HG03175 (cell line): ENCODE data around the gene SLC26A11.

Experiments
- ATAC-seq: cut with Tn5 transposase; IDR thresholded peaks from one replicate; pipeline ENCODE4 v1.9.1; 2021; ENCODE audit warnings: mild to moderate bottlenecking, moderate library complexity; ENCODE audit not compliant: unreplicated experiment

SLC26A11 gene

DNA sequence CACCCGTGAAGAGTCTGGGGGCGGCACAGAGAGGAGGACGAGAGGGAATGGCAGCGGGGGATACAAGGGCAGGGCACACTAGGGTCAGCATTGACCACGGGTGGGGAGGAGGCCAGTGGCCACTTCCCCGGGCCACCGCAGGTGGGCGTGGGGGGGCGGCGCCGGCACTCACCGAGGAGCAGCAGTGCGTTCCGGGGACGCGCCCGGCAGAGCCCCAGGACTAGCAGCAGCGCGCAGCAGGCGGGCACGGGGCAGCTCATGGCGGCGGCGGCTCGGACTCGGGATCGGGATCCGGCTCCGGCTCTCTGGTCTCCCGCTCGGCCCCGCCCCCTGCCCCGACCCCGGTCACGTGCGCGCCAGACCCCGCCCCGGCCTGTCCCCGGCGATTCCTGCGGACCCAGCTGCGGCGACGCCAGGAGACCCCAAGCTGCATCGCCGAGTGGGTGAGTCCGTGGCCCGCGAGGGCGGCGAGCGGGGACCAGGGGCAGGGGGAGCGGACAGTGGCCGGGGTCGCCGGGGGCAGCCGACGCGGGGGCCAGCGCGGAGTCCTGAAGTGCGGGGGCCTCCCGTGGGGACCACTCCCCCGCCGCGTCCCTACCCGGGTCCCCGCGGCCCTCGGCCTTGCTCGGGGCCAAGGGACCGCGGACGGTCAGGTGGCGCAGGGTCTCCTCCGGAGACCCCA lies at the start of gene SLC26A11, which contains the start of gene SGSH:
TSS of gene SLC26A11 (plus strand) at position 374 of the 682 bp plus-strand sequence. CDS start 1,134 bp downstream, outside the sequence.
TSS of gene SGSH (minus strand) at position 280 of the 682 bp plus-strand sequence. CDS start at position 260, 20 bp downstream.
- peak; percentile 48 for ATAC-seq

DNA sequence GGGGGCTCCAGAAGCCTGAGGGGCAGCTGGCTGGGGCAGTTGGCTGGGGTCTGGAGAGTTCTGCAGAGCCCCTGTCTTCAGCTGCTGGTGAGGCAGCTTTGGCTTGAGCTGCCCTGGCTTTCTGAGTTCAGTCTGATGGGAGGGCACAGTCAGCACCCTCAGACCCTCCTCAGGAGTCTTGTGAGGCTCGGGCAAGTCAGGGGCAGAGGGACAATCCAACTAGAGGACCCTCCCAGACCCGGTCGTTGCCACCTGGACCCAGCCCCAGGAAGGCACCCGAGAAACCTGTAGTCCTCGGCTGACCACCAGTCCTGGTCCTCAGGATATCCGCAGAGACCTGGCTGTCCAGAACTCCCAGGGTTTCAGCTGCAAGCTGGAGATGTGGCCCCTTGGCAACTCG lies 48.5 kb upstream of the SLC26A11 start:
- ATAC-seq, result no peak

- ATAC-seq, result no peak
Measured at GRCh38 chr17:80173126-80173525, 47.1 kb upstream of the SLC26A11 start.

DNA sequence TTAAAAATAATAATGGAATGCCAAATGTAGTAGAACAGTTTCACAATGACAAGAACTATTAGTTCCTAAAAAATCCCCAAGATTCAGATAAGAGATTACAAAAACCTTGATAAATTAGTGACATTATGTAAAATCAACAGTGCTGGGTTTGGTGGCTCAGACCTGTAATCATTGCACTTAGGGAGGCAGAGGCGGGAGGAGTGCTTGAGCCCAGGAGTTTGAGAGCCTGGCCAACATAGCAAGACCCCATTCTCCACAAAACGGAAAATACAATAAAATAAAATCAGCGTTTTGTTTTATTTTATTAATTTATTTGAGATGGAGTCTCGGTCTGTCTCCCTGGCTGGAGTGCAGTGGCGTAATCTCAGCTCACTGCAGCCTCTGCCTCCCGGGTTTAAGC lies 46.3 kb upstream of the SLC26A11 start:
- ATAC-seq, result no peak

DNA sequence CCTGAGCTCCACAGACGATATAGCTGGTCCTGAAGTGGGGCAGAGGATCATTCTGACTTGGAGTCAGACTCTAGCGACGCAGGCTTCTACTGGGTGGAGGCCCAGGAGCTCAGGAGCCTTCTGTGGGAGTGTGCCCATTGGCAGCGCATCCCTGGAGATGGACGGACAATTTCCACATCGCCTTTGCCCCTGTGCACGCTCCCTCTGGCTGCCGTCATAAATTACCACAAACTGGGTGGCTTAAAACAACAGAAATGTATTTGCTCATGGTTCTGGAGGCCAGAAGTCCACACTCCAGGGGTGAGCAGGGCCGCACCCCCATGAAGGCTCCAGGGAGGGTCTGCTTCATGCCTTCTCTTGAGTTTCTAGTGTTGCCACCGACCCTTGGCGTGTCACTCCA lies 43.5 kb upstream of the SLC26A11 start:
- ATAC-seq, result no peak

GRCh38 chr17:80177986-80178595 lies 42.1 kb upstream of the SLC26A11 start:
- ATAC-seq, result no peak

DNA sequence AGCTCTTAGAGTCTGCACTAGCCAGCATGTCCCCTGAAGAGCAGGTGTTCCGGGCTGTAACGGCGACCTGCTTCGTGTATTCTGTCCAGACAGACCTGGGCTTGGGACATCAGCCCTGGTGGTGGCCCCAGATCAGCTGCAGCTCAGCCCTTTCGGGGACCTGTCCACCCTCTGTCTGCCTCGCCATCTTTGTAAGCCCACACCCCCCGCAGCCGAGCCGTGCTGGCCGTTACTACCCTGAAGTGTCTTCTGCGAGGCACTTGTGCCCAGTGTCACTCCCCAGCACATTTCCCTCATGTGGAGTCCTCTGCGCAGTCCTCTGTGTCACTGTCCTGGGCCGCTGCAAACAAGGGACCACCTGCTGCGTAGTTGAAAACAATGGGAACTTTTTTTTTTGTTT lies 40.0 kb upstream of the SLC26A11 start:
- ATAC-seq, result no peak

GRCh38 chr17:80181431-80181830 lies 38.8 kb upstream of the SLC26A11 start:
- ATAC-seq, result no peak

DNA sequence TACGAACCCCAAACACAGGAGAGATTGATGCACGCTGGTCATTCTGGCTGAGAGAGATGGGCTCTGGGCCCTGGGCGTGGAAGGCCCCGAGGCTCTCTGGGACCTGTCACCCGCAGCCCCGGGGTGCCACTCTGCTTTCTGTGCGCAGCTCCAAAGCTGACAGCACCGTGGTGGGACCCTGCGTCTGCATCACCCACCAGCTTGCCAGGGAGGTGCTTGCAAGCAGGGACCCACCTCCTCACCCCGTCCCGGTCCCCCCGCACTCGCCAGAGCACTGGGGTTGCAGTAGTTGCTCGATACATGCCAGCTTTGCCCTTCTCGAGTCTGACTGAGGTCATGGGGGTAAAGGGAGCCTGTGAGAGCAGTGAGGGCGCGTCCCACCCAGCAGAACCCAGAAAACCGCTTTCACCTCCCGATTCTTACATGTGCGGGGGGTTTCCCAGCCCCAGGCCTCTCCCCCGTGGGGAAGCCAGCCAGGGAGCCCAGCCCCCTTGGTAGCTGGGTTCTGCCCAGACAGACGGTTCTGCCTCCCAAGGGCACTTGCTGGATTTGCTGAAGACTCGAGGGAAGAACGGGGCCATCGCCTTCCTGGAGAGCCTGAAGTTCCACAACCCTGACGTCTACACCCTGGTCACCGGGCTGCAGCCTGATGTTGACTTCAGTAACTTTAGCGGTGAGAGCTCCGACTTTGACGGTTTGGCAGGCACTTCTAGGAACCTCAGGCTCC lies 37.9 kb upstream of the SLC26A11 start:
- no peak for ATAC-seq

DNA sequence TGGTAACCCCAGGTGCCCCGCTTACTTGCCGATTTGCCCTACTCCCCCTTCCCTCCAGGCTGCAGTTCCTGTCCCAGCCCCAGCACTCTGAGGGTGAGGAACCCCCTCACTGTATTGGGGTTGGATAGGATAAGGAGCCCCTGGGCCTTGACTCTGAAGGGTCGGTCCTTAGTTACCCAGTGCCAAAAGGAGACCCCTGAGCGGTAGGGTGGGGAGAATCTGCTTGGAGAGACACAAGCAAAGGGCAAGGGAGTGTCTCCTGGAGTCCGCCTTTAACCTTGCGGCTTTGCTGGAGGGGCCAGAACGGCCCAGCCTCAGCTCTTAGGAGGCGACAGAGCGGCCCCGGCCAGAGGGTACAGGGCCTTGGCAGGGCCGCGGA lies 37.4 kb upstream of the SLC26A11 start:
- no peak for ATAC-seq

- ATAC-seq, result no peak
Measured at GRCh38 chr17:80183581-80184422, 36.4 kb upstream of the SLC26A11 start.

GRCh38 chr17:80184423-80184714 lies 35.9 kb upstream of the SLC26A11 start:
- no peak for ATAC-seq

DNA sequence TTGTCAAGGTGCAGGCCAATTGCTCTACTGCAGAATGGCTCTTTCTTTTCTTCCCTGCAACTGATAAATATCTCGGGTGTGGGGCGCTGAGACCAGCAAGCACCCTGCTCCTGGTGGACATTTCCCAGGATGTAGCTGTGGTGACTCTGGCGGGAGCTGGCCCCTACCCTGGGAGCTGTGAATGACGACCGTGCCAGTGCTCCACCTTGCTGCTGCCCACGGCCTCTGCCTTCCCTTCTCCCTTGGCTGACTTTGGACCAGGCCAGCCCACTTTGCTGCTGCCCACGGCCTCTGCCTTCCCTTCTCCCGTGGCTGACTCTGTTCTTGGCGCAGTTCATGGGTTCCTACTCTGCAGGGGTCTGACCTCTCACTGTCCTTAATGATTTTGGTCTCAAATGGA lies 34.3 kb upstream of the SLC26A11 start:
- ATAC-seq, result no peak

DNA sequence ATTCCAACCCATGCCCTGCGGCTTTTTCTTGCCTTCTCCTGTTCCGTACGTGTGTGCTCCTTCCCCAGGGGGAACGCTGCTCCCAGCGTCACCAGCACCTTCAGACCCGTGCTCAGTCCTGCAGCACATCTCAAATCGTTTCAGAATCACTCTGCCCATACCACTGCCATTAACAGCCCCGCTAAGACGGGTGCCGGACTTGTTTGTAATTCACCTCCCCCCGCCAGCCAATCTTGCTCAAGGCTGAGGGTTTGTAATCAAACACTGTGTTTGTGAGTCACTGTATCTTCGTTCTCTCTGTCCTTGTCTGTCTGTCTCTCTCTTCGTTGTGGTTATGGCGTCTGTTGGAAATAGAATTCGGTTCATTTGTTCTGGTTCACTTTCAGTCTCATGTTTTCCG lies 33.1 kb upstream of the SLC26A11 start:
- ATAC-seq, result no peak

GRCh38 chr17:80187515-80187941 lies 32.7 kb upstream of the SLC26A11 start:
- ATAC-seq, result no peak

DNA sequence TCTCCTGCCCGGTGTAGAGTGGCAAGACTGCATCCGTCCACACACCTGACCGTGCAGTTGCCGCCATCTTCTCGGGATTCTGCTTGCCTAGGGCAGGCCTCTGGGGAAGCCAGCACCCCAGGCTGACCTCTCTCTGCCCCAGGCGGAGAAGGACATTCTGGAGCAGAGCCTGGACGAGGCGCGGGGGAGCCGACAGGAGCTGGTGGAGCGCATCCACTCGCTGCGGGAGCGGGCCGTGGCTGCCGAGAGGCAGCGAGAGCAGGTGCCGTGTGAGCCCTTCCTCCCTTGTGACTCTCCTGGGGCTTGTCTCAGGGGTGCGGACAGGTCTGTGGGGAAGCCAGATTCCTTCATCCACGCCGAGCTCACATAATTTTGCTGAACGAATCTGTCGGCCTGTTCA lies 30.6 kb upstream of the SLC26A11 start:
- no peak for ATAC-seq

DNA sequence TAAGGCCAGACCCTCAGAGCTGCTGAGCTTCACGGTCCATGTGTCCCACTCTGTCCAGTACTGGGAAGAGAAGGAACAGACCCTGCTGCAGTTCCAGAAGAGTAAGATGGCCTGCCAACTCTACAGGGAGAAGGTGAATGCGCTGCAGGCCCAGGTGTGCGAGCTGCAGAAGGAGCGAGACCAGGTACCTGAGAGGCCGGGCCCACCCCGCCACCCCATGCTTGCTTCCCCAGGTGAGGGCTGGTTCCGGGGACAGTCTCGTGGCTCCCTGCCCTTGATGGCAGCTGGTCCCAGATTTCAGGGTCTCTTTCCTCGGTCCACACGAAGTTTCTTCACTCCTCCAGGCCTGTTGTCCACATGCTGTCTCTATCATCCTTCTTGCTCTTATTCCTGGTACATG lies 29.5 kb upstream of the SLC26A11 start:
- ATAC-seq, result no peak

DNA sequence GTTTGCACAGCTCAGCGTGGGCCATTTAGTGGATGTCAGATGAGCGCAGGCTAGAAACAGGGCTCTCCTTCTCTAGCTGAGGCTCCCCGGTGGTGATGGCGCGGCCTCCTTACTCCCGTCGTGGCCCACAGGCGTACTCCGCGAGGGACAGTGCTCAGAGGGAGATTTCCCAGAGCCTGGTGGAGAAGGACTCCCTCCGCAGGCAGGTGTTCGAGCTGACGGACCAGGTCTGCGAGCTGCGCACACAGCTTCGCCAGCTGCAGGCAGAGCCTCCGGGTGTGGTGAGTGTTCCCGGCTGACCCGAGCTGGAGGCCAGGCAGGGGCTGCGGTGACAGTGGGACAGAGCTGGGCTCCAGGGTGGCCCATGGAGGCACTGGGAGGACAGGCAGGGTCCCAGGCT lies 29.0 kb upstream of the SLC26A11 start:
- no peak for ATAC-seq

DNA sequence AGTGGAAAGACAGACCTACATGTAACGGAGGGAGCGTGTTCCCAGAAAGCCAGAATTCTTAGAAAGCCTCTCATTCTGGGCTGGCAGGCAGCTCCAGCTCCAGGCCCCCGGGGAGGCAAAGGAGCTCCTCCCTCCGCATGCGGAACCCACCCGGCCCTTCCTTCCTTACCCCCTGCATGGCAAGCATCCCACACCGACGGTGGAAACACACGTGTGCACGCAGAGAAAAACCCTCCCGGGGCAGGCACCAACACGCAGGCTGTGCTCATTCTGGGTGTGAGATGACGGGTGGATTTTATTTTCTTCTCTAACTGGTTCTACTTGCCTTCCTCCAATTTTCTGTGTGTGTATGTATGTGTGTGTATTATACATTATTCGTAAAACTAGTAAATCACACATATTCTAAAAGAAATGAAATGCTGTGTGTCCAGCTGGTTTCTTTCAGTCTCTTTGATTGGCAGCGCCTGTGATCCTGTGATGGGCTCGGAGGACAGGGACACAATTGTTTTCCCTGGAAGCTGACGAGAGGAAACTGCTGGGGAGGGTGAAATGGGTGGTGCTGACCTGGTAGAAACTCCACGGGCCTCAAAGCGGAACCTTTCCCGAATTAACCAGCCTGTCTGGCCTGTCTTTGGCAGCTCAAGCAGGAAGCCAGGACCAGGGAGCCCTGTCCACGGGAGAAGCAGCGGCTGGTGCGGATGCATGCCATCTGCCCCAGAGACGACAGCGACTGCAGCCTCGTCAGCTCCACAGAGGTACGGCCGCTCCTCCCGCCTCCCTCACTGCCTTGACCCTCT lies 28.2 kb upstream of the SLC26A11 start:
- no peak for ATAC-seq

GRCh38 chr17:80195141-80195540 lies 25.1 kb upstream of the SLC26A11 start:
- no peak for ATAC-seq
